GOT3 (cell line): ENCODE data around the gene IQCK.

Source experiments
- DNase-seq: peaks from one replicate; lab custom pipeline; 2025; ENCODE audit warnings: mixed read lengths; lab: John Stamatoyannopoulos, UW

IQCK gene

GRCh38 chr16:19837331-19837980, 119.4 kb downstream of the IQCK start:
- DNase-seq, result no peak

DNA sequence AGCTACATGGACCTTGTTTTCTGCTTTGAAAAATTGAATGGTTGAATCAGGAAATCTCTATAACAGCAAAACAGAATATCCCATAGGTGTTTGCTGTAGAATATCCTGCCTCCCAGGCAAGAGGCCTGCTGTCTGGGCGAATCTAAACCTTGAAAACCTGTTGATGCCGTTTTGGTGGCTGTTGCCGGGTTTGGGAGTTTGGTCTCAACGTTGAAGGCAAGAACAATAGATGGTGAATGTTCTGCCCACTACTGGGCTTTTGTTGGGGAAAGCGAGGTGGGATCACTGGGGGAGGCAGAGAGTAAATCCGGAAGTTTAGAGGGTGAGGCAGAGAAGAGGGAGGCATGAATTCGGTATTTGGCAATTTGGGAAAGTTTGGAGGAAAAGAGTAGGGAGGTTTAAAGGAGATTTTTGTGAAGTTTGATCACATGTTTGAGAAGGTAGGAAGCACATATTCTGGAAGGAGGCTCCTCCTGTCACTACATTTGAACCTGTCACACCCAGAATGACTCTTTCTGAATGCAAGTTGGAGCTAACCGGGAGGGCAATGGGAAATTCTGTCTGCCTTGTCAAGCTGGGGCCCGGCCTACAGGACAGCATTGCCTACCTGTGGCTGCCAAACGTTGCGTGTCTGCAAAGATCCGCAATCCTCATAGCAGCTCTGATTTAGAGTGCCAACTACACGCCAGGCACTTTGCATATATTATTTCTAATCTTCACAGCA, 120.1 kb downstream of the IQCK start:
- DNase-seq, result no peak

DNA sequence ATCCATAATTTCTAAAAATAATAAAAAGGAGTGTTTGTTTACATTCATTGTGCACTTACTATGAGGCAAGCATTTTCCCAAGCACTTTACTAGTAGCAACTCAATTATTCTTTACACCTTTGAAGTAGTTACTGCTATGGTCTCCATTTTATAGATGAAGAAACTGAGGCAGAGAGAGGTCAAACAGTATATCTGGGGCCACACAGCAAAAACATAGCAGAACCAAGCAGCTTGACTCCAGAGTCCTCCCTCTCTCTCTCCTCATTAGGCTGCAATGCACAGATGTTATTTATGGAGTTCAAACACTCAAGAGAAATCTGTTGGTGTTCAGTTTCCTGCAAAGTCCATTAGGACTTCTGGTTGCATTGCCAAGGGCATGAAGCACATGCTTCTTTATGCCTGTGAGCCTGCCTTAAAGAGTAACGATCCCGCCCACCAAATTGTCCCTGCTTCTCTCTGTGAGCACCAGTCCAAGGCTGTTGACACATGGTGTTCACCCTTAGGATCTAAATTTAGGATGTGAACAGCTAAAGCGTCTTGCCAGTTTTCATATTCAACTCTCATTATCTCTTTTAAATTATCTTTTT, 122.5 kb downstream of the IQCK start:
- DNase-seq, result no peak

- DNase-seq, result no peak
Measured at GRCh38 chr16:19841184-19841583, 123.1 kb downstream of the IQCK start.

GRCh38 chr16:19842426-19843157, 124.5 kb downstream of the IQCK start:
- no peak for DNase-seq

GRCh38 chr16:19843371-19843770, 125.3 kb downstream of the IQCK start:
- DNase-seq, result no peak

GRCh38 chr16:19844945-19845641, 127.0 kb downstream of the IQCK start:
- no peak for DNase-seq

GRCh38 chr16:19846436-19846835, 128.4 kb downstream of the IQCK start:
- no peak for DNase-seq

- no peak for DNase-seq
Measured at GRCh38 chr16:19848756-19849155, 130.7 kb downstream of the IQCK start.

- DNase-seq, result no peak
Measured at GRCh38 chr16:19850131-19850817, 132.2 kb downstream of the IQCK start.

- DNase-seq, result no peak
Measured at GRCh38 chr16:19851476-19851875, 133.4 kb downstream of the IQCK start.

GRCh38 chr16:19853132-19853741, 135.2 kb downstream of the IQCK start:
- no peak for DNase-seq

DNA sequence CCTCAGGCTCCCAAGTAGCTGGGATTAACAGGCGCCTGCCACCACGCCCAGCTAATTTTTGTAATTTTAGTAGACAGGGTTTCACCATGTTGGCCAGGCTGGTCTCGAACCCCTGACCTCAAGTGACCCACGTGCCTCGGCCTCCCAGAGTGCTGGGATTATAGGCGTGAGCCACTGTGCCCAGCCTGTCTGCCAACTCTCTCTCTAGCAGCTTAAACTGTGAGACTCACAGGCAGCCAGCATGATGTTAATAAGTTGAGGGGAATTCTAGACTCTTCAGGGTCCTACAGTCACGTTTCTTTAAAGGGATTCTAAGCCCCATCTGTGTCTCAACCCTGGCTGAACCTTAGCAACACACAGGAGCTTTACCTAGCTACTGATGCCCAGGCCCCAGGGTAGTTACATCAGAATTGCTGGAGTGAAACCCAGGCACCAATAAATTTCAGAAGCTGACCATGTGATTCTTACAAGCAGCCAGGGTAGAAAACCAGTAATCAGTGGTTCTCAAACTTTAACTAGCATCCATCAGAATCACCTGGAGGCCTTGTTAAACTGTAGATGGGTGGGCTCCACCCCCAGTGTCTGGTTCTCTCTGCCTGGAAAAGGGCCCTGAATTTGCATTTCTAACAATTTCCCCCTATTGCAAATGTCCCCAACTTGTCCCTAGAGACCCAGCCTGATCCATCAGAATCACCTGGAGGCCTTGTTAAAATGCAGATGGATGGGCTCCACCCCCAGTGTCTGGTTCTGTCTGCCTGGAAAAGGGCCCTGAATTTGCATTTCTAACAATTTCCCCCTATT, 135.9 kb downstream of the IQCK start:
- no peak for DNase-seq

DNA sequence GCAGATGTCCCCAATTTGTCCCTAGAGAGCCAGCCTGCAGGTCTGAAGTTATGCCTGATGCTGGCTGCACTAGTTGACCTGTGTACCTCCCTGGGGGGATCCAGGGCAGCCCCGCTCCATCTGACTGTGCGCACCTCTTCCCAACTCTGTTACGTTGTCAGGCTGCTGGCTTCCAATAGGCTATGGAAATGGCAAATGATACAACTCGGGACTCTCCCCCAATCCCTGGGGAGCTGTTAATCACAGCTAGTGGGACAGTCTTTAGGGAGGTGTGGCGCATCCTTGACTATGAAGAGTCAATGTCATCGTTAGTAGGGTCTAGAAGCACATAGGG, 136.4 kb downstream of the IQCK start:
- no peak for DNase-seq

DNA sequence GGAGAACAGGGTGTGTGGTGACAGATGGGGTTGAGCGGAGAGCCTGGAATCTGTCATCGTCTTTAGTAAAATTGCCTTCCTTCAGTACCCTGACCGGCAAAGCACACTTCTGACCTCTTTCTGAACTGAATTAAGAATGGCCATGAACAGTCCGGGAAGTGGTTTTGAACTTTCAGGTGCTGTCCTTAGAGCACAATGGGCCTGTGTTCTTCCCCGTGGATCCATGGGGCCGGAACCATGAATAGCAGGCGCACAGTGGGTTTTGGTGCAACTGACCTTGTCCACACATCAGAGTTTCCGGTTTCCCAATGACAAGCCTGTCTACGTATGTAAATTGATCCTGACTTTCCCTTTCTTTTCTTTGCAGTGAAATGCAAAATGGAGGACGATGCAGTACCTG, 138.0 kb downstream of the IQCK start:
- DNase-seq, result no peak

- no peak for DNase-seq
Measured at GRCh38 chr16:19857593-19858339, 139.7 kb downstream of the IQCK start.

DNA sequence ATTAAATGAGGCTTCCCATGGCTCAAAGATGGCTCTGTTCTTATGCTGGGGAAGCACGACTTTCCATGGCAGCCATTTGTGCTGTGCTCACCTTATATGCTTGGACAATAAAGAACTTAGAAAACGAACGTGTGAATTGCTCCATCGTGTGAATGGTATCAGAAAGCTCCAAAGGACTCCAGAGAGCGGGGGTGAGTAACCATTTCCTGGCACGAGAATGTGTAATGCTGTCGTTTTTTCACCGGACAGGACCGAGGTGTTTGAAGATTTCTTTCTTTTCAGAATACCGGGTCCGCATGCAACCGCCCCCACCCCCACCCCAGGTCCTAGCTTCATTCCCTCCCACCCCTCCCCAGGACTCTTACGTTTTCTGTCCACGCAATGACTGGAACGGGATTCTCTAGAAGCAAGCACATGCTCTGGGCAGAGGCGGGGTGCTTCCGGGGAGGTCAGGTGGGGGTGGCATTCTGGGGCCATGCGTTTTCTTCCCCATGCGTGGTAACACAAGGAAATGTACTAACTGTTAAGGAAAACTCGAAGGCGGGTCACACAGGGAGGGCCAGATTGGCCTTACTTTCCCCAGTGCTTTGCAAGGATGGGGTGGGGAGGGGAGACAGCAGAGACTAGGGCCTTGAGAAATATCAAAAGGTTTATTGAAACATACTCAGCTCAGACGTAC, 140.4 kb downstream of the IQCK start:
- no peak for DNase-seq

DNA sequence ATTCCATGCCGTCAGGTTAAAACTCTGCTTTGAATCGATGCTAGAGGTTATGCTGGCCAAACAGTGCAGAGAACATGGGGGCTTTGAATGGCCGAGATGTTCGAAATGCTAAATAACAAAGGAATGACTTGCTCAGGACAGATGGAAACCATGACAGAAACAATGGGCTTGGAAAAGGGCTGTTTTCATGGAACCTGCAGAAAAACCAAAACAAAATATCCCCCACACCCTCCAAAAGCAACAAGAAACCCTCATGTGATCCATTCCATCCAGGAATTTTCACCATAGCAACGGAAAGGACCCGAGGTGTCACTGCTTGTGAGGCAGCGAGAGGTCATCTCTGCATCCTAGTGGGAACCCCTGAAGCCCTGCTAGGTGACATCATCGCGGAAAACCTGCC, 141.1 kb downstream of the IQCK start:
- DNase-seq, result no peak

DNA sequence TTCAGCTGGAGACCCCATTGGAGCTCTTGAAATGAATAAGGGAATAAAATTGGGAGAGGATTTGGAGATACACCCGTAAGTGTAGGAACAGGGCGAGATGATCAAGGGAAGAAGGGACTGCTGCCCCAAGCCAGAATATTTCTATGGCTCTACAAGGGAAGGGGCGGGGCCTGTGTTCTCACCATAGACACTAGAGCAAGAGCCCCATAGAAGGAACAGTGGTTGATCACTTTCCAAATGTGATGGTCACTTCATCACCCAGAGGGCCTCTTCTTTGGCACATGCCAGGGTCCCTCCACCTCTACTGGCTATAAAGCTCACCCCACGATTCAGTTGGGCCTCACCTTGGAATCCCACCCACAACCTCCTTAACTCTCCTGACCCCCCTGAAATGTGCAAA, 141.5 kb downstream of the IQCK start:
- no peak for DNase-seq
